ENCODE results near the gene NFKB2. TPM values are rescaled to one million over a fixed set of nuclear protein-coding genes. Genes with fewer than 3 reads are reported as not detected.

Gene NFKB2
- total and polyA plus RNA-seq, 2 of the 8 experiments (the other 6 are each of a cell fraction or from before 2014, with no cell fraction given), result 20.4 to 31.4 TPM

GRCh38 chr10:102424145-102424544 lies 28.6 kb downstream of the NFKB2 start:
- Histone ChIP-seq H3K56ac (replicated peaks; ENCODE audit: insufficient read length, low read depth, low read length) (no peak overlapping the region), H2AFZ (ENCODE audit: low read length) (no peak overlapping the region), H4K20me1 (replicated peaks in 1 of 2; ENCODE audit: control insufficient read depth in 1 of 2, insufficient read depth in 2 of 2, low read length in 2 of 2) (peaks cover 5 to 9% of the 10 kb centered on the region in 2 experiments), H4K8ac (ENCODE audit: extremely low read depth, insufficient read depth, low read length) (no peak overlapping the region), H3K18ac (ENCODE audit: extremely low read depth, low read length) (no peak overlapping the region), H3K4ac (replicated peaks; ENCODE audit: insufficient read length, low read depth, low read length) (no peak overlapping the region), H3K4me2 (ENCODE audit: insufficient read depth in 1 of 2, low read depth in 2 of 2, low read length in 2 of 2) (no peak overlapping the region), H4K5ac (ENCODE audit: insufficient read length, low read depth, low read length) (no peak overlapping the region), H2BK5ac (ENCODE audit: low read depth, low read length) (no peak overlapping the region), H2BK20ac (ENCODE audit: low read length) (no peak overlapping the region), H3K14ac (ENCODE audit: insufficient read length) (no peak overlapping the region), H2BK12ac (ENCODE audit: low read depth, low read length) (no peak overlapping the region), H3K79me1 (ENCODE audit: low read depth, low read length) (no peaks in the 10 kb centered on the region), H3K36me3 (ENCODE audit: control insufficient read depth in 2 of 4, insufficient read depth in 4 of 4, low read length in 3 of 4) (0 out of 8 replicates have a peak, but pooled peaks cover 0 to 3% (median 0%) of the 10 kb centered on the region in 4 experiments), H4K91ac (replicated peaks; ENCODE audit: insufficient read length, low read length) (no peak overlapping the region), H2BK120ac (replicated peaks; ENCODE audit: low read depth, low read length) (no peak overlapping the region), H2AK5ac (ENCODE audit: low read depth, low read length) (no peak overlapping the region), H3K27ac (ENCODE audit: low read depth, low read length) (no peak overlapping the region), H3K23me2 (ENCODE audit: low read depth, low read length) (peaks cover 22% of the 10 kb centered on the region), H3K23ac (ENCODE audit: insufficient read length) (no peak overlapping the region), H3K79me2 (ENCODE audit: control insufficient read depth in 1 of 2, insufficient read depth in 2 of 2, low read length in 2 of 2) (no peaks in the 10 kb centered on the region), H3K9me3 (ENCODE audit: insufficient read depth in 2 of 2, low read depth in 1 of 2, low read length in 1 of 2) (no peaks in the 10 kb centered on the region), H3K4me3 (ENCODE audit: extremely low read depth in 1 of 4, insufficient read depth in 2 of 4, low read depth in 3 of 4, low read length in 4 of 4) (no peak overlapping the region), H3K27me3 (replicated peaks in 1 of 4; ENCODE audit: control insufficient read depth in 3 of 4, extremely low read depth in 1 of 4, insufficient read depth in 3 of 4, low read length in 3 of 4) (no peaks in the 10 kb centered on the region), H3K9ac (replicated peaks in 1 of 4; ENCODE audit: extremely low read depth in 1 of 4, low read depth in 3 of 4, low read length in 3 of 4) (no peak overlapping the region), H3K4me1 (replicated peaks in 1 of 4; ENCODE audit: control insufficient read depth in 3 of 4, insufficient read depth in 4 of 4, low read length in 3 of 4) (peaks cover 0 to 15% (median 5%) of the 10 kb centered on the region in 4 experiments; a peak in 4 of 7 replicates), H2BK15ac (ENCODE audit: low read length) (no peak overlapping the region)
- WGBS, 2 experiments (ENCODE audit: extremely low coverage in 1 of 2, insufficient coverage in 1 of 2, insufficient read length in 1 of 2, insufficient replicate concordance in 2 of 2, low coverage in 1 of 2, low lambda C conversion rate in 2 of 2, missing lambda C conversion rate in 1 of 2), result 92% methylated on average over 9 of the region's 9 CpGs; no CpG with 5 or more reads in 1 of the 2 experiments
- FAIRE-seq (no peak), DNase-seq (ENCODE audit: low read depth in 1 of 2, low spot score in 2 of 2) (no peak)
- ChIA-PET CTCF (ENCODE audit: partially characterized antibody) (interaction anchor here (0.6 to 9.5 kb wide), 22 partner anchors 7 to 314 kb away, joined by 3 to 78 read pairs (median 4); partner anchors contain the start of gene CUEDC2), POLR2A (ENCODE audit: partially characterized antibody) (interaction anchor here (1.6 to 7.9 kb wide), 5 partner anchors 7 to 39 kb away, joined by 3 to 56 read pairs (median 51); partner anchors contain the start of genes C10orf95 and CUEDC2)
- TF ChIP-seq E2F6 (IDR thresholded peaks at IDR 0.05) (no peak), EP300 (IDR thresholded peaks at IDR 0.05; ENCODE audit: borderline replicate concordance in 1 of 2, low read depth in 2 of 2, low read length in 2 of 2) (no peak), TBP (IDR thresholded peaks at IDR 0.05; ENCODE audit: low read depth, low read length) (no peak), SIN3A (conservative IDR thresholded peaks at IDR 0.05 in 1 of 2, IDR thresholded peaks at IDR 0.05 in 1 of 2; ENCODE audit: low read depth in 1 of 2, low read length in 2 of 2) (no peak), CTBP2 (IDR thresholded peaks at IDR 0.05; ENCODE audit: borderline replicate concordance, insufficient read depth, insufficient read length, low read length) (no peak), JUN (IDR thresholded peaks at IDR 0.05; ENCODE audit: low read depth, low read length) (no peak), HDAC2 (IDR thresholded peaks at IDR 0.05; ENCODE audit: borderline replicate concordance in 1 of 2, low read depth in 2 of 2, low read length in 2 of 2) (no peak), FOSL1 (IDR thresholded peaks at IDR 0.05; ENCODE audit: insufficient read depth, low read depth, low read length) (no peak)
